Thoracic aorta (tissue), 2 donors: ENCODE data around the gene EHF. TPM values are rescaled to one million over a fixed set of nuclear protein-coding genes. Genes with fewer than 3 reads are reported as not detected.

Experiments
- ATAC-seq: fragments of 150-250 bp; one replicate; pipeline ENCODE4 v1.8.0; 2017; ENCODE audit warnings: low read depth; ENCODE audit not compliant: insufficient number of reproducible peaks, low FRiP score
- DNase-seq: peaks from one replicate; pipeline ENCODE4 v3.0.0-alpha.2; 2020; ENCODE audit warnings: low spot score
- H3K27ac ChIP-seq, 2 donors: fragments of 200-600 bp; sonication (generic); 1 replicate in 1 of 2; 2 replicates in 1 of 2; pipeline ENCODE4 v1.5.1; 2016; ENCODE audit warnings: mild to moderate bottlenecking in 2 of 2, moderate library complexity in 2 of 2
- H3K27me3 ChIP-seq: fragments of 200-600 bp; sonication (generic); replicated peaks from 2 replicates; pipeline ENCODE4 v1.6.0; 2016; ENCODE audit warnings: mild to moderate bottlenecking; ENCODE audit not compliant: insufficient read depth
- H3K36me3 ChIP-seq: fragments of 200-600 bp; sonication (generic); one replicate; pipeline ENCODE4 v1.5.1; 2016
- H3K4me1 ChIP-seq, 2 donors: fragments of 200-600 bp; sonication (generic); 1 replicate in 1 of 2; 2 replicates in 1 of 2; pipeline versions ENCODE4 v1.5.1 to v1.6.0; 2016; ENCODE audit warnings: low read depth in 2 of 2, mild to moderate bottlenecking in 1 of 2; ENCODE audit not compliant: control insufficient read depth in 1 of 2
- H3K4me3 ChIP-seq: fragments of 200-600 bp; sonication (generic); 2 replicates; pipeline ENCODE4 v1.5.1; 2016; ENCODE audit warnings: mild to moderate bottlenecking
- H3K9me3 ChIP-seq: fragments of 200-600 bp; sonication (generic); 2 replicates; pipeline ENCODE4 v1.5.1; 2016
- CTCF ChIP-seq: fragments of 200-600 bp; sonication (generic); IDR thresholded peaks from one replicate; pipeline ENCODE4 v1.5.1; 2019; ENCODE audit warnings: antibody characterized with exemption
- total RNA-seq, 2 donors: library from RNA; depleted of rRNA; stranded (reverse); fragments of >200 nt; gene quantifications; one replicate each; pipeline versions ENCODE4 v1.1.0 to v1.2.3, GENCODE V29; 2016

Gene EHF
- total RNA-seq, 2 donors from 2014 or later = 0.14 TPM

GRCh38 chr11:34613552-34614056, 7.3 kb upstream of the EHF start:
- no peak for DNase-seq
- no peaks in the 10 kb centered on the region for H3K27me3 ChIP-seq
- no peaks in the 10 kb centered on the region for H3K9me3 ChIP-seq
- ATAC-seq = no peak
- H3K4me1 ChIP-seq = no peaks in the 10 kb centered on the region
- H3K36me3 ChIP-seq = no peaks in the 10 kb centered on the region
- H3K4me3 ChIP-seq = no peak overlapping the region
- no peak for TF ChIP-seq CTCF
- no peak overlapping the region for H3K27ac ChIP-seq

GRCh38 chr11:34614344-34615104, 6.4 kb upstream of the EHF start:
- no peak for TF ChIP-seq CTCF
- H3K36me3 ChIP-seq = no peaks in the 10 kb centered on the region
- no peaks in the 10 kb centered on the region for H3K9me3 ChIP-seq
- no peaks in the 10 kb centered on the region for H3K27me3 ChIP-seq
- H3K4me3 ChIP-seq = no peak overlapping the region
- no peaks in the 10 kb centered on the region for H3K4me1 ChIP-seq
- ATAC-seq = no peak
- DNase-seq = no peak
- H3K27ac ChIP-seq = no peak overlapping the region

- DNase-seq = no peak
- TF ChIP-seq CTCF = no peak
These were observed 4.8 kb upstream of the EHF start for GRCh38 chr11:34616086-34616485.

GRCh38 chr11:34616830-34617504, 3.9 kb upstream of the EHF start:
- no peak for TF ChIP-seq CTCF
- Histone ChIP-seq H3K27ac (no peak overlapping the region), H3K27me3 (no peaks in the 10 kb centered on the region), H3K4me3 (no peak overlapping the region), H3K4me1 (no peaks in the 10 kb centered on the region), H3K36me3 (no peaks in the 10 kb centered on the region), H3K9me3 (no peaks in the 10 kb centered on the region)
- ATAC-seq = no peak
- no peak for DNase-seq

More at GRCh38 chr11:34616086-34616485, 4.8 kb upstream of the EHF start:
- Histone ChIP-seq H3K27ac (no peak overlapping the region), H3K36me3 (no peaks in the 10 kb centered on the region), H3K9me3 (no peaks in the 10 kb centered on the region), H3K4me3 (no peak overlapping the region), H3K4me1 (no peaks in the 10 kb centered on the region), H3K27me3 (no peaks in the 10 kb centered on the region)
- ATAC-seq = no peak

GRCh38 chr11:34618406-34618805, 2.5 kb upstream of the EHF start:
- no peaks in the 10 kb centered on the region for H3K4me1 ChIP-seq

More at GRCh38 chr11:34618406-34618805, 2.5 kb upstream of the EHF start:
- Histone ChIP-seq H3K4me3 (no peak overlapping the region), H3K27me3 (no peaks in the 10 kb centered on the region), H3K27ac (no peak overlapping the region), H3K9me3 (no peaks in the 10 kb centered on the region), H3K36me3 (no peaks in the 10 kb centered on the region)
- TF ChIP-seq CTCF = no peak
- DNase-seq = no peak
- ATAC-seq = no peak
